GM19324 (cell line): ENCODE results near the gene TRAF1.

Experiments
- ATAC-seq: cut with Tn5 transposase; IDR thresholded peaks from one replicate; pipeline ENCODE4 v1.9.1; 2021; ENCODE audit warnings: mild to moderate bottlenecking, moderate library complexity; ENCODE audit not compliant: unreplicated experiment, low FRiP score

The TRAF1 gene

DNA sequence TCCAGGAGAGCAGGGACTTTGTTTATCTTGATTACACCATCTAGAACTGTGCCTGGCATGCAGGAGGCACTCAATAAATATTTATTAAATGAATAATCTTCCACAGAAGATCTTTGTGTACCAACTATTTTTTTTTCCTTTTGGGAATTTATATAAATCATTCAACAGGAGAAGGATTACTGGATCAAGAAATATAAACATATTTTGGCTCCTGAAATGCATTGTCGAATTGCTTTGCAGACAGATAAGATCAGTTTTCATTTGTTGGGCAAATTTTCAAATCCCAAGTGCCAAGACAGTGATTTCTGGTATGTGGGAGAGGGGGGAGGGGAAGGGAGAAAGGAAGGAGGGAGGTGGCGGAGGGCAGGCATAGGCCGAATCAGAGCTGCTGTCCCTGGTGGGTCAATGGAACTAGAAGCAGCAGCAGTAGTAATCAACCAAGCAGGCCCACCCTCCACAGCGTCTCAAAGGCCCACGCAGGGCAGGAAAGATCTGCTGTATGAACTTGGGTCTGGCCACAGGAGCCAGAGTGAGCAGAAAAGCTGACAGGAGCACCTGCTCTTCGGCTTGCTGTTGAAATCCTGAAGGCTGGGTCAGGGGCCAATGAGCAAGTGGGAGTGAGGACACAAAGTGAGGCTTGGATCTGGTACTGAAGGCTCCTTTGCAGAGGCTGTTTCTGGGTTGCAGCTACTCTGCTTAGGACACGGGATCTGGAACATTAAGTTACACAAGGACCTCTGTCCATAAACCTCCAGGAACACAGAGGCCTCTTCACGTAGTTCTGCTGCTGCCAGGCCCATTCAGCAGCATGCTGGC, 15.8 kb upstream of the TRAF1 start:
- no peak for ATAC-seq

DNA sequence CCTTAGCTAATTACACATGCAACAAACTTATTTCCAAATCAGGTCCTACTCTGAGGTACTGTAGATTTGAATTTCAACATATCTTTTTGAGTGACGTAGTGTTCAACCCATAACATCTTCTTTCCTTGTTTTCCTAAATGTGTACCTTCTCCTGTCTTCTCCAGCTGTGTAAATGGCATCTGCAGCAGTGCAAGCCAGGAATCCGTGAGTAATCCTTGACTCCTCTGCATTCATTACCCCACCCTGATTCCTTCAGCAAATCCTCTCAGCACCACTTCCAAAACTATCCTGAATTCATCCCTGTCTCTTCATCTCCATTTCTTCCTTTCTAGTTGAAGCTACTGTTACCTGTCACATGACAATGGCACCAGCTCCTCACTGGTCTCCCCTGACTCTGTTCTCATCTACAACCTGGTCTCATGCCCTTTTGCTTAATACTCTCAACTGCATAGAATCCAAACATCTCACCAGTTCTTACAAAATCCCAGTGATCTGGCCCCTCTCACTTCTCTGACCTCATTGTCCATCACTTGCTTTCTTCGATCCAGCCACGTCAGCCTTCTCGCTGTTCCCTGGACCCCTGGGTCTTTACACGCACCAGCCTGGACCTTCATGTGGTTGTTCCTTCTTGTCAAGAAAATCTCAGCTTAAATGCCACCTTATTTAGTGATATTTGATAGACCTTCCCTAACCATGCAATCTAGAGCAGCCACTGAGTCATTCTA, 14.6 kb upstream of the TRAF1 start:
- ATAC-seq: no peak

GRCh38 chr9:120940573-120940972, 14.0 kb upstream of the TRAF1 start:
- no peak for ATAC-seq

DNA sequence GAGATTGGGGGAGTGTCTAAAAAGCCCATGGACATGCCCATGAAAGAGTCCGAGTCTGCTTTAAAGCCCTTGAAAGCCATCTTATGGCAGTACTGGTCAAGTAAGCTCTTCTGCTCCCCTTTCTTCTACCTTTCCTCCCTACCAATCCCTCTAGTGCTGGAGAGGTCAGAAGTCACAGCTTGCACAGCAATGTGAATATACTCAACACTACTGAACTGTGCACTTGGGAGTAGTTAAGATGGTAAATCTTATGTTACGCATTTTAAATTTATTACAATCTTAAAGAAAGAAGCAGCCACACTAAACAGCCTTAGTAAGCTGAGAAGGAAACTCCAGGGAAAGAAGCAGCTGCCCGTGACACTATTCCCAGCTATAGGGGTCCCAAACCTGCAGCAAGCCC, 12.3 kb upstream of the TRAF1 start:
- no peak for ATAC-seq

- ATAC-seq: no peak
Measured at GRCh38 chr9:120937596-120937995, 11.0 kb upstream of the TRAF1 start.

GRCh38 chr9:120937127-120937526, 10.5 kb upstream of the TRAF1 start:
- ATAC-seq: no peak

DNA sequence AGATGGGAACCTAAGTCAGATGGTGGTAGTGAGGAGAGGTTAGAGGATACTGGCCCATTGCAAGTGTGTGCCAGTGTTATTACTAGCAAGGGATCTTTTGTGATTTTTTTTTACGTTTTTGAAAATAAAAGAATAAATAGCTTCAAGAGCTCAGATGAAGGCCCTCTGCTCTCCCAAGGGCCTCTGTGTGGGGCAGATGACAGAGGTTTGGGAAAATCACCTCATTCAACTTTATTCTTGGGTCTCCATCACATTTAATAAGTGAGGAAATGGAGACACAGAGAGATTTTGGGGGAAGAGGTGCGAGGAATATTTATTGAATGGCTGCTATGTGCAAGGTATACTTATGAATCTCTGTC, 10.1 kb upstream of the TRAF1 start:
- no peak for ATAC-seq

- ATAC-seq: peak; percentile 35
Measured at GRCh38 chr9:120936011-120936763, 9.6 kb upstream of the TRAF1 start.

- no peak for ATAC-seq
Measured at GRCh38 chr9:120935383-120935857, 8.8 kb upstream of the TRAF1 start.

- ATAC-seq: no peak
Measured at GRCh38 chr9:120934281-120934680, 7.7 kb upstream of the TRAF1 start.

DNA sequence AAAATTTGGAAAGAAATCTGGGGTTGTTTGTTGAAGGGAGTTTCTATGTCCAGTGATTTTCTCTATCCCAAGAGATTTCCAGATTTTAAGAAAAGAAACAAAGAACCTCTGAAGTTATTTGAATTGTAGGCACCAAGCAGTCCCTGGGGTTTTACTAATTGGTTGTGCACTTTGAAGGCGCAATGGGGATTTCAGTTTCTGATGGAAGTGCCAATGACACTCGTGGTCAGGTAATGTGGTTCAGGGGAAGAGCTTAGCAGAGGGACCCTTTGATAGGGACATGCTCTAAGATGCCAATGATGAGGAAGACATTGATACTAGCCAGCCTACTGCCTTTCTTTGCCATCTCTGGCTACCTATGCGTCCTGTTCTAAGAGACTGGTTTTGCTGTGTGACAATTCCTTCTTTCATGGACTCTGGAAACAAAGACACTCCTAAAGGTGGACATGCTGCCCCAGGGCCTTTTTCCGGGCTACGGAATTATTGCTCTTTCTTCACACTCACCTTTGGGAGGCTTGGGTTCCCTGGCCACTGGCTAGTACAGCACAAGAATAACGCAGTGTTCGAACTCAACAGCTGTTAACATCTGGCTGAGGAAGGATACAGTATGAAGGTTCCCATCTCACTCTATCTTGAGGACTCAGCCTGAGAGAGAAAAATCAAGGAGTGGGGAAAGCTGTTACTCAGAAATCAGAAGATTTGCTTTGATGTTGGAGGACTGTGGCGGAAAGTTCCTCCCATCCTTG, 6.9 kb upstream of the TRAF1 start:
- ATAC-seq: no peak

DNA sequence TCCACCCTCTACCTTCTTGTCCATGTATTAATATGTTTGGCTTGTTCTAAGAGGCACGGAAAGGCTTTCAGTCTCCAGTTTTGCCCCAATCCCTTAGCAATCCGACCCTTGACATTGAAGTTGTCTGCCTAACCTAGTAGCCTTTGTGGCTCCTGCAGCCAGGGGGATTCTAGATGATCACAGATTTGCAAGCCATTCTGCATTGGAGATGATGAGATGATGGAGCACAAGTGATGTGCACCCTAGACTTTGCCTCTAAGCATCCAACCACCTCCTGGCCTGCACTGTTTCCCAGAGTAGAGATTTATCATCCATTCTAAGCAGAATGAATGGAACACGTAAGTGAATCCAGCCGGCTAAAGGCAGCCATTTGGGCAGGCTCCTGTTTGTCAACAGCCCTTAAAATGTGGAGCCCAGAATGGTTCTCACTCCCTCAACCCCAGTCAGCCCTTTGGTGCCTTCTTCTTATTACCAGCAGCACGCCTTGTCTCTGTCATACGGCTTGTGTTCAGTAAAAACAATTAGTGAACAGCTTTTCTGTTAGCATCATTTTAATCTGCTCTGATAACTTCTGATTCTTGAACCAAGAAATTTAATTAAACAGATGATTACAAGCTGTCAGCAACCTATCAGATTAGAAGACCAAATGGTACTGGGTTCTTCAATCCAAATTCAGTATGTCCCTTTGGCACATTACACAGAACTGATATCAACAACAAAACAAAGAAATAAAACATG, 5.7 kb upstream of the TRAF1 start:
- no peak for ATAC-seq

DNA sequence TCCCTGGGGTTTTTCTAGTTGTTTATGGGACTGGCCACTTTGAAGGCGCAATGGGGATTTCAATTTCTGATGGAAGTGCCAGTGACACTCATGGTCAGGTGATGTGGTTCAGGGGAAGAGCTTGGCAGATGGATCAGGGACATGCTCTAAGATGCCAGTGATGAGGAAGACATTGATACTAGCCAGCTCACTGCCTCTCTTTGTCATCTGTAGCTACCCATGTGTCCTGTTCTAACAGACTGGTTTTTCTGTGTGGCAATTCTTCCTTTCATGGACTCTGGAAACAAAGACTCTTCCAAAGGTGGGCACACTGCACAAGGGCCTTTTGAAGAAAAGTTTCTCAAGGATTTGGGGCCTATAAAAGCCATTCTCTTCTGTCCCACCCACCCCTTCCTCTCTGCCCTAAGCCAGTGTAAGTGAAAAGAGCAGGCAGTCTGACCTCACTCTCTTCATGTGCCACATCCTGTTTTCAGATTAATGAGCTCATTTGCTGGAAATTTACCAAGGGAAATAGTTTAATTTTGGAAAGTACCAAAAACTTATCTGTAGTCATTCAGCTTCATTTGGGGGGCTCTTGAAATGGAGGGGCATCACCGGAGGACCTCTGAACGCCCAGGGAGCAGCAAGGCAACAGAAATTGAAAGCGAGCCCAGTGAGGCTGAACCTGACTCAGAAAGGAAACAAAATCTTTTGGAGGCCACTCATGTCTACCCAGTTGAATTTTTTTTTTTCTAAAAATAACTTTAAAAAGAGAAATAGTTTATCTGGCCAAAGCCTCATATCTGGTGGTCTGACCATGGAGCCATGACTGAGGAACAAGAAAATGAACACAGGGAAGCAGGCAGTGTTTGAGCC, 4.9 kb upstream of the TRAF1 start:
- ATAC-seq: peak; percentile 35

- no peak for ATAC-seq
Measured at GRCh38 chr9:120929229-120929791, 2.7 kb upstream of the TRAF1 start.

GRCh38 chr9:120928483-120929228, 2.1 kb upstream of the TRAF1 start:
- ATAC-seq: peak; percentile 58

DNA sequence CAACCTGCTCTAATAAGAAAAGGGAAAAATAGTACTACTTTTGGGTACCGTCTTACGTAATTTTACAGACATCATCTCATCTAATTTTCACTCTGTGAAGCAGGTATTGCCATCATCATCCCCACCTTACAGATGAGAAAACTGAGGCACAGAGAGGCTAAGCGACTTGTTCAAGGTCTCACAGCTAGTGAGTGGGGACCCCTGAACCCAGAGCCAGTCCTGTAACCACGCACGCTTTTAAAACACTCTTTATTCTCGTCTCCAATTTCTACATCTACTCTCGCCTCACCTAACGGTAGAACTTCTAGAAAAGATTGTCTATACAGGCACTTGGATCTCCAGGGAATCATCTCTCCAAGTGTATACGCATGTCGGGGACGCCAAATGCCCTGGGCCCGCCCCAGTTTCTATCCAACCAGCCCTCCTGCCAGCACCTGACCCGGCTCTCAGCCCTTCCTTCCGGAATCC, 1.5 kb upstream of the TRAF1 start:
- ATAC-seq: no peak

- no peak for ATAC-seq
Measured at GRCh38 chr9:120927269-120928014, 846 bp upstream of the TRAF1 start.
